Mesenteric fat pad (tissue), 1 donor: ENCODE measurements around the gene CIRBP. TPM values are rescaled to one million over a fixed set of nuclear protein-coding genes. Genes with fewer than 3 reads are reported as not detected.

ENCODE experiments used
- DNase-seq: peaks from one replicate; pipeline ENCODE4 v3.0.0-alpha.2; 2020; ENCODE audit warnings: low spot score
- long read RNA-seq: library from polyadenylated mRNA; unstranded; transcript quantifications from one replicate; pipeline ENCODE4 v2.0.0, GENCODE V29; 2020
- total RNA-seq: library from RNA; stranded (reverse); fragmentation: NEBNext Ultra II Directional; extraction: Animal tissue kit (Norgen Biotek cat#: 25700); gene quantifications from one replicate; pipeline ENCODE4 v1.2.1, GENCODE V29; 2021
- donor health status: DM: yes; HTN: yes; CAD: no.

CIRBP gene
- 243 TPM for total RNA-seq
- long read RNA-seq, transcript CIRBP-204 (7 exons, 870 nt), result minor isoform, 28 of 1,332 reads
- long read RNA-seq, transcript CIRBP-246 (6 exons, 1,043 nt), result minor isoform, 59 of 1,332 reads
- long read RNA-seq, transcript CIRBP-210 (8 exons, 938 nt), result minor isoform, 17 of 1,332 reads
- long read RNA-seq, transcript CIRBP-201 (7 exons, 1,328 nt), result major isoform, 996 of 1,332 reads
- long read RNA-seq, partial matches to known transcripts, result 45 of 1,332 reads
- long read RNA-seq, other reads (novel, unspliced or antisense), result 149 of 1,332 reads

- peak; percentile 100 for DNase-seq
Measured at GRCh38 chr19:1269065-1269477, at the start of gene CIRBP. Gene CIRBP, plus strand, starts transcription at chr19:1269332. Its CDS starts 1,602 bp downstream, at chr19:1270934.

DNA sequence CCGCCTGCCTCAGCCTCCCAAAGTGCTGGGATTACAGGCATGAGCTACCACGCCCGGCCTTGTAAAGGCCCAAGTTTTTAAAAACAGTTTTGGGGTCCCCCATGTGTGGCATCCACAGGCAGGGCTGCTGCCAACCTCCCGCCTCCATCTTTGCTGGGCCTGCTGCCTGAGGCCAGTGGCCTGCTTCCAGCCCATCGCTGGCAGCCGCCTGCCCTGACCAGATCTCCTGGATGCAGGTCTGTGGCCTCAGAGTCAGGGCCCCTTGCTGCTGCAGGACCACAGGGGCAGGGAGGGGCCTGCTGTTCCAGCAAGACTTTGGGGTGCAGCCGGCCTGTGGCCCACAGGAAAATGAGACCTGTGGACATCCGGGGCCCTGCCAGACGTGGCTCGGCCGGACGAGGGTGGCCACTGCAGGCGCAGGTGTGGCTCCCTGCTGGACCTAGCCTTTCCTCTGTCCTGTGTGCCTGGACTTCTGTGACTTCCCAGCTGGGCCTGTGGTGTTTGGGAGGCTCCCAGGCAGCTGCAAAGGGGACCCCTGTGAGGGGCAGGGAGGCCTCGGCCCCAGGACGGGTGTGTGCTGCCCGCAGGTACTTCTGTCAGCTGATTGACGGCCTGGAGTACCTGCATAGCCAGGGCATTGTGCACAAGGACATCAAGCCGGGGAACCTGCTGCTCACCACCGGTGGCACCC is 49.2 kb upstream of the CIRBP start:
- no peak for DNase-seq

GRCh38 chr19:1220477-1220930 is 48.6 kb upstream of the CIRBP start:
- no peak for DNase-seq

GRCh38 chr19:1220976-1221903 is 47.9 kb upstream of the CIRBP start:
- no peak for DNase-seq

DNA sequence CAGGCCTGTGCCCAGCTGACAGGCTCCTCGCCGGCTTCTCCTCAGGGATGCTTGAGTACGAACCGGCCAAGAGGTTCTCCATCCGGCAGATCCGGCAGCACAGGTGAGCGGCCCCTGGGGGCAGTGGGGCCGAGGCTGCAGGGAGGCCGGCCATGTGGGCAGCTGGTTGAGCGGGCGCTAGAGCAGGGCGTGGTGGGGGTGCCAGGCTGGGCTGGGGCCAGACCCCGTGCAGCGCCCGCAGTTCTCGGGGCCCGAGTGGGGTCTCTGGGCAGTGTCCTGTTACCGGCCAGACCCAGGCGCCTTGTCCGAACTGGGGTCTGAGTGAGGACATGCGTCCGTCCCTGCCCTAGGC is 47.3 kb upstream of the CIRBP start:
- DNase-seq, result no peak

GRCh38 chr19:1222394-1222793 is 46.7 kb upstream of the CIRBP start:
- no peak for DNase-seq

- no peak for DNase-seq
Measured at GRCh38 chr19:1223018-1223855, 45.9 kb upstream of the CIRBP start.

DNA sequence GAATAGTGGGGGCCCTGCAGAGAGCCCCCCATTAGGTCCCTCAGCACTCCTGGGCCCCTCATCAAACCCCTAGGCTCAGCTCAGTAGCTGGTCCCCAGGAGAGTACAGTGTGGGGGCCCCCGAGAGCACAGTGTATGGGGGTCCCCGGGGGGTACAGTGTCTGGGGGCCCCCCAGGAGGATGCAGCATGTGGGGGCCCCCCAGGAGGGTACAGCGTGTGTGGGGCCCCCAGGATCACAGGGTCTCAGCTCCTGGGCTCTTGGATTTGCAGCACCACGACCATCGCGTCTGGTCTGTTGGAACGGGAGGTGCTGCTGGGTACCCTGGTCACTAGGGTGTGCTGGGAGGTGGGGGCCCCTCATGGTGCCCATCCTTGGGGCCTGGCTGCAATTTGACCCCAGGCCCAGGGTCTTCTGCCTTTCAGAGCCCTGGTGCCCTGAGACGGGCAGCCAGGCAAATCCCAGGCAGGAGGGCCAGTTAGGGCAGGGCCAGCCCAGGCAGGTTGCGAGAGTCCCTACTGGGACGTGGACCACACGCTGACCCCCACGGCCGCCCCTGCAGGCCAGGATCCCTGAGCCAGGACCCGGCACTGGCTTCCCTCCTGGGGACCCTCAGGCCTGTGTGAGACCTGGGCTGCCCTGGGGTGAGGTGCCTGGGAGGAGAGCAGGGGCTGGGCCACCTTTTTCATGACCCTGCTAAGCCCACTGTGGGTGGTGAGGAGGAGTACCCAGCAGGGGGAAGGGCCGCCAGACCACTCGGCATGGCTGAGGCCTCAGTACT is 44.9 kb upstream of the CIRBP start:
- DNase-seq, result no peak

GRCh38 chr19:1224847-1225246 is 44.3 kb upstream of the CIRBP start:
- no peak for DNase-seq

DNA sequence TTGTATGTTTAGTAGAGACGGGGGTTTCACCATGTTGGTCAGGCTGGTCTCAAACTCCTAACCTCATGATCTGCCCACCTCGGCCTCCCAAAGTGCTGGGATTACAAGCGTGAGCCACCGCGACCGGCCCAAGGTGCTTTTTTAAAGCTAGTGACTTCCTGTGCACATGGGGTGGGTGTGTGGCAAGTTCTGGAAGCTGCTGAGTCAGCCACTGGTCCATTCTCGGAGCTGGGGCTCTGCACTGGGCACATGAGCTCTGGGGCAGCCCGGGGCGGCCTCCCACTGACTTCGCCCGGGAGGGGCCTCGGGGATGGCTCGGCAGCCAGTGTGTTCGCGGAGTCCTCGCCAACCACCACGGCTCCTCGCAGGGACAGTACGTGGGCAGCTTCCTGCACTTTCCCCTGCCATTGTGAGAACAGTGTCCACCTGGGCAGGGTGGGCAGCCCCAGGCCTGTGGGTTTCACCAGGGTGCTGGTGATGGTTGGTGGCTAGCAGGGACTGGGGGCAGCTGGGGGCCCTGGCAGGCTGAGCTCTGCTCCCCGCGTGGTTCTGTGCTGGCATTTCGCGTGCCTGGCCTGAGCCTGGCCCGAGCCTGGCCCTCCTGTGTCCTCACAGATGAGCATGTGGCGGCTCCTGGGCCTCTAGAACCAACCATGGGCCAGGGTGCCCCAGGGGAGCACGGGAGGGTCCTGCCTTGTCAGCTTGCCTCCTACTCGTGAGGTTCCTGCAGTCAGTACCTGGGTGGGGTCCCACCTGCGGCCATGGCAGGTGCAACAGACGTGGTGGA is 43.5 kb upstream of the CIRBP start:
- no peak for DNase-seq

DNA sequence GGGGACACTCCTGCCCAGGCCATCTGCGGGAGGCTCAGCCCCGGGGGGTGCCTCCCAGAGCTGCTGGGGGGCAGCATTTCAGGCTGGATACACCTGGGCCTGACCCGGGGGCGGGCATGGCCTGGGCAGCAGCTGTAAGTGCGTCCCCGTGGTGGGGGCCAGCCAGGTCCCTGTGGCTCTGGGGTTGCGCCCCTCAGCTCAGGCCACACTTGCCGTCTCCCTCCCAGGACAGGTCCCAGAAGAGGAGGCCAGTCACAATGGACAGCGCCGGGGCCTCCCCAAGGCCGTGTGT is 43.0 kb upstream of the CIRBP start:
- no peak for DNase-seq

DNA sequence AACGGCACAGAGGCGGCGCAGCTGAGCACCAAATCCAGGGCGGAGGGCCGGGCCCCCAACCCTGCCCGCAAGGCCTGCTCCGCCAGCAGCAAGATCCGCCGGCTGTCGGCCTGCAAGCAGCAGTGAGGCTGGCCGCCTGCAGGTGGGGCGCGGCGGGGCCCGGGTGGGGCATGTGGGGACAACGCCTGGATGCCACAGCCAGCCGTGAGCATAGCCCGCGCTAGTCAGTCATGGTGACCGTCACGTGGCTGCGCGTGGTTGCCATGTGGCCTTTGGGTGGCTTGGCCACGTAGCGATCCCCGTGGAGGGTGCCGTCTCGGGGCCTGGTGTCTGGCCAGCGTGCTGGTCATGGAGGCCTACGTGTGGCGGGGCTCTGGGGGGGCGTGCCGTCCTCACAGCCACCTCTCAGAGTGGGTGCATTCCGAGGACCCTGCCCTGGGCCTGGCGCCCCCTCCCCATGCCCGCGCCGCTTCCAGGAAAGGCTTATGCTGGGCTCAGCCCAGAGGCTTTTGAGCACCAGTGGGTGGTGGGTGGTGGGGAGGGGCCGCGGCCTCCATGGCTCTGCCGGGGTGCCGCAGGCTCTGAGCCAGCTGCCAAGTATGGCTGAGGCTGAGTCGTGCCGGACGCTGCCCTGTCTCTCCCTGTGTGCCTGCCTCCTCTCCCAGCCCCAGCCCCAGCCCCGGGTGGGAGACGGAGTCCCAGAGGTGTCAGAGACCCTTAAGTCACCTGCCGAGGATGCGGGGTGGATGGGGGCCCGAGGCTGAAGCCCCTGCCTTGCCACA is 42.4 kb upstream of the CIRBP start:
- no peak for DNase-seq

DNA sequence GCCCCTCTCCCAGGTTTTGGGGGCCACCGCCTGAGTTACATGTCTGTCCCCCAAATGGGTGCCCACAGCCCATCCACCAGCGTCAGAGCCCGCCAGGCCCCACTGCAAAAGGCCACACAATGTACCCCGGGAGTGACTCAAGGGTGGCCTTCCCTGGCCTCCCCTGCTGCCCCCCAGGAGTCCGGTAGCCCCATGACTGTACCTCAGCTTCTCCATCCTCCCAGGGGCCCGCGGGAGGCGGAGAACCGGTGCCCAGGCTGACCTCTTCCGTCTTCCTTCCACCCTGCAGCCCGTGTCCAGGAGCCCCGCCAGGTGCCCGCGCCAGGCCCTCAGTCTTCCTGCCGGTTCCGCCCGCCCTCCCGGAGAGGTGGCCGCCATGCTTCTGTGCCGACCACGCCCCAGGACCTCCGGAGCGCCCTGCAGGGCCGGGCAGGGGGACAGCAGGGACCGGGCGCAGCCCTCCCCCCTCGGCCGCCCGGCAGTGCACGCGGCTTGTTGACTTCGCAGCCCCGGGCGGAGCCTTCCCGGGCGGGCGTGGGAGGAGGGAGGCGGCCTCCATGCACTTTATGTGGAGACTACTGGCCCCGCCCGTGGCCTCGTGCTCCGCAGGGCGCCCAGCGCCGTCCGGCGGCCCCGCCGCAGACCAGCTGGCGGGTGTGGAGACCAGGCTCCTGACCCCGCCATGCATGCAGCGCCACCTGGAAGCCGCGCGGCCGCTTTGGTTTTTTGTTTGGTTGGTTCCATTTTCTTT is 41.7 kb upstream of the CIRBP start:
- DNase-seq, result no peak

DNA sequence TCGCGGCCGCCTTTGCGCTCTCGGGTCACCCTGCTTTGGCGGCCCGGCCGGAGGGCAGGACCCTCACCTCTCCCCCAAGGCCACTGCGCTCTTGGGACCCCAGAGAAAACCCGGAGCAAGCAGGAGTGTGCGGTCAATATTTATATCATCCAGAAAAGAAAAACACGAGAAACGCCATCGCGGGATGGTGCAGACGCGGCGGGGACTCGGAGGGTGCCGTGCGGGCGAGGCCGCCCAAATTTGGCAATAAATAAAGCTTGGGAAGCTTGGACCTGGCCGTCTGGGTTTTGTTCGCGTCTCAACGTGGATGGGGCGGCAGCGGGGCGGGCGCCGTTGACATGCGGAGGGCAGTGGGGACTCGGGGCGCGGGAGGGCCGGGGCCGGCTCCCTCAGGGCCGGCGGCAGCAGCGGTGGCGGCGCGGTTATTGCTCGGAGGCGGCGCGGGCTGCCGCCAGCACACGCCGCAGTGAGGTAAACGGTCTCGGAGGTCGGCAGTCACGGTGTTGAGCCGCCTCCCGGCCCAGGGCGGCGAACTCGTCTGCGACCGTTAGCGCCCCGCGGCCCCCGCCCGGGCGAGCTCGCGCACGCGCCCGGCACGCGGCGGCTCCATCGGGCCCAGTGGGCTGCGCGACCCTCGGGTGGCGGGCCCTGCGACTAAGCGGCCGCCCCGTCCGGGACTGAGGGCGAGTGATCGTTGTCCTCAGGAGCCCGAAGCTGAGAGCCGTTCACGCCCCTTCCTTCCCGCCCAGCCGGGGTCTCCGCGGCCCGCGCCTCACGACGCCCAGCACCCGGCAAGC is 40.8 kb upstream of the CIRBP start:
- no peak for DNase-seq

GRCh38 chr19:1229056-1229923 is 39.8 kb upstream of the CIRBP start:
- DNase-seq, result no peak
